IMR-90 (cell line): ENCODE measurements around the gene CST3. TPM values are rescaled to one million over a fixed set of nuclear protein-coding genes. Genes with fewer than 3 reads are reported as not detected.

Source experiments
- ATAC-seq: fragments of 200-7000 bp; cut with Tn5 transposase; 2 replicates; pipeline ENCODE4 v1.9.1; 2020; ENCODE audit warnings: low read depth, mild to moderate bottlenecking, moderate library complexity
- BruUV-seq: library from RNA; stranded (reverse); fragments of 400-500 nt; replicated peaks from 2 replicates; lab custom pipeline; 2021; lab: Mats Ljungman, UMichigan
- CTCF ChIA-PET: fragments of 300-600 bp; formaldehyde crosslinking; extraction: SDS; loops from one replicate; lab custom pipeline; 2021; ENCODE audit warnings: antibody characterized with exemption; lab: Yijun Ruan, JAX
- POLR2A ChIA-PET: fragments of 300-600 bp; sonication (Branson Sonifier 250); formaldehyde crosslinking; loops from one replicate; lab custom pipeline; 2022; ENCODE audit warnings: antibody characterized with exemption; ENCODE audit not compliant: unreplicated experiment; lab: Charles Lee
- DNase-seq: peaks from one replicate; pipeline ENCODE4 v3.0.0; 2013
- H2AFZ ChIP-seq: replicated peaks from 2 replicates; pipeline ENCODE3; 2013; ENCODE audit warnings: low read length, mild to moderate bottlenecking; ENCODE audit not compliant: poor library complexity
- H2AK5ac ChIP-seq: 2 replicates; pipeline ENCODE4 v1.6.1; 2013; ENCODE audit warnings: low read depth, low read length, inconsistent platforms
- H2AK9ac ChIP-seq: replicated peaks from 2 replicates; pipeline ENCODE3; 2013; ENCODE audit warnings: mild to moderate bottlenecking, low read depth, low read length, moderate library complexity; ENCODE audit not compliant: poor library complexity
- H2BK120ac ChIP-seq: 2 replicates; pipeline ENCODE4 v1.6.1; 2013; ENCODE audit warnings: low read depth, low read length, inconsistent platforms
- H2BK15ac ChIP-seq: 3 replicates; pipeline ENCODE4 v1.6.1; 2013; ENCODE audit warnings: low read depth, low read length, inconsistent platforms
- H2BK20ac ChIP-seq: 2 replicates; pipeline ENCODE4 v1.6.1; 2013; ENCODE audit warnings: low read depth, mild to moderate bottlenecking, inconsistent platforms, low read length, moderate library complexity
- H2BK5ac ChIP-seq: 2 replicates; pipeline ENCODE4 v1.6.1; 2013; ENCODE audit warnings: mild to moderate bottlenecking, low read depth, low read length, inconsistent platforms; ENCODE audit not compliant: poor library complexity, severe bottlenecking
- H3K14ac ChIP-seq: replicated peaks from 2 replicates; pipeline ENCODE4 v1.6.1; 2013; ENCODE audit warnings: low read depth, low read length, inconsistent platforms
- H3K18ac ChIP-seq: 2 replicates; pipeline ENCODE4 v1.6.1; 2013; ENCODE audit warnings: low read depth, low read length, control low read depth
- H3K23ac ChIP-seq: 2 replicates; pipeline ENCODE4 v1.6.1; 2013; ENCODE audit warnings: low read depth, low read length, inconsistent platforms
- H3K27ac ChIP-seq: 2 replicates; pipeline ENCODE4 v1.5.1; 2013; ENCODE audit warnings: mild to moderate bottlenecking, control low read depth, low read length; ENCODE audit not compliant: insufficient read depth
- H3K27me3 ChIP-seq: 2 replicates; pipeline ENCODE4 v1.6.1; 2013; ENCODE audit warnings: low read length; ENCODE audit not compliant: control insufficient read depth, insufficient read depth
- H3K36me3 ChIP-seq: 2 replicates; pipeline ENCODE4 v1.6.1; 2013; ENCODE audit warnings: low read length, mixed read lengths; ENCODE audit not compliant: control insufficient read depth, insufficient read depth
- H3K4ac ChIP-seq: 2 replicates; pipeline ENCODE4 v1.6.1; 2013; ENCODE audit warnings: low read depth, low read length, inconsistent platforms
- H3K4me1 ChIP-seq: 2 replicates; pipeline ENCODE4 v1.6.1; 2013; ENCODE audit warnings: low read length, mixed read lengths; ENCODE audit not compliant: control insufficient read depth, insufficient read depth
- H3K4me2 ChIP-seq: 2 replicates; pipeline ENCODE4 v1.6.1; 2013; ENCODE audit warnings: low read depth, mild to moderate bottlenecking, control low read depth, low read length, moderate library complexity
- H3K4me3 ChIP-seq: 2 replicates; pipeline ENCODE4 v1.5.1; 2013; ENCODE audit warnings: low read depth, mild to moderate bottlenecking, control low read depth, low read length, moderate library complexity; ENCODE audit not compliant: insufficient read depth
- H3K56ac ChIP-seq: 2 replicates; pipeline ENCODE4 v1.6.1; 2013; ENCODE audit warnings: low read length, inconsistent platforms; ENCODE audit not compliant: insufficient read depth; ENCODE audit errors: extremely low read depth
- H3K79me1 ChIP-seq, 2 experiments: 2 replicates each; pipeline ENCODE4 v1.6.1; 2013; ENCODE audit warnings: low read length in 2 of 2, inconsistent platforms in 1 of 2, low read depth in 1 of 2
- H3K9ac ChIP-seq: 2 replicates; pipeline ENCODE4 v1.6.1; 2013; ENCODE audit warnings: low read depth, low read length, control low read depth
- H3K9me1 ChIP-seq: 2 replicates; pipeline ENCODE4 v1.6.1; 2013; ENCODE audit warnings: low read length, inconsistent platforms; ENCODE audit not compliant: insufficient read depth
- H3K9me3 ChIP-seq: 2 replicates; pipeline ENCODE4 v1.6.1; 2013; ENCODE audit warnings: low read length; ENCODE audit not compliant: control insufficient read depth, insufficient read depth
- H4K20me1 ChIP-seq: 2 replicates; pipeline ENCODE4 v1.6.1; 2013; ENCODE audit warnings: low read length, inconsistent platforms; ENCODE audit not compliant: insufficient read depth
- H4K5ac ChIP-seq: 2 replicates; pipeline ENCODE4 v1.6.1; 2013; ENCODE audit warnings: mild to moderate bottlenecking, low read depth, low read length, control low read depth
- H4K8ac ChIP-seq, 2 experiments: 2 replicates each; pipeline ENCODE4 v1.6.1; 2013; ENCODE audit warnings: low read depth in 2 of 2, low read length in 2 of 2, control low read depth in 1 of 2, inconsistent platforms in 1 of 2
- H4K91ac ChIP-seq: 2 replicates; pipeline ENCODE4 v1.6.1; 2013; ENCODE audit warnings: low read depth, low read length, inconsistent platforms; ENCODE audit not compliant: insufficient read depth
- BHLHE40 ChIP-seq: fragments of 150-350 bp; IDR thresholded peaks from 2 replicates; pipeline ENCODE4 v1.6.1; 2016; ENCODE audit warnings: mild to moderate bottlenecking, low read depth, low read length
- CEBPB ChIP-seq: IDR thresholded peaks from 2 replicates; pipeline ENCODE4 v1.6.1; 2012; ENCODE audit warnings: low read depth, low read length, improper control_type of control experiment
- CHD1 ChIP-seq: IDR thresholded peaks from 2 replicates; pipeline ENCODE4 v1.6.1; 2012; ENCODE audit warnings: low read depth, low read length, improper control_type of control experiment
- CTCF ChIP-seq: conservative IDR thresholded peaks from 2 replicates; pipeline ENCODE4 v1.5.1; 2012; ENCODE audit warnings: mild to moderate bottlenecking, low read depth, low read length, improper control_type of control experiment
- ELK1 ChIP-seq: fragments of 150-350 bp; IDR thresholded peaks from 2 replicates; pipeline ENCODE4 v1.6.1; 2016; ENCODE audit warnings: low read depth, mild to moderate bottlenecking, low read length, moderate library complexity, borderline replicate concordance
- FOS ChIP-seq: fragments of 150-350 bp; IDR thresholded peaks from 2 replicates; pipeline ENCODE4 v1.6.1; 2016; ENCODE audit warnings: low read depth, low read length
- MAFK ChIP-seq: IDR thresholded peaks from 2 replicates; pipeline ENCODE4 v1.6.1; 2012; ENCODE audit warnings: low read depth, low read length, improper control_type of control experiment
- MAZ ChIP-seq: IDR thresholded peaks from 2 replicates; pipeline ENCODE4 v1.6.1; 2012; ENCODE audit warnings: low read depth, mild to moderate bottlenecking, low read length, improper control_type of control experiment, moderate library complexity, borderline replicate concordance
- MXI1 ChIP-seq: IDR thresholded peaks from 2 replicates; pipeline ENCODE4 v1.6.1; 2012; ENCODE audit warnings: low read depth, mild to moderate bottlenecking, low read length, moderate library complexity, borderline replicate concordance
- NFE2L2 ChIP-seq: fragments of 150-350 bp; IDR thresholded peaks from 2 replicates; pipeline ENCODE4 v1.6.1; 2016; ENCODE audit warnings: low read depth, mild to moderate bottlenecking, low read length
- POLR2A ChIP-seq: IDR thresholded peaks from 2 replicates; pipeline ENCODE4 v1.6.1; 2012; ENCODE audit warnings: mild to moderate bottlenecking, low read depth, low read length
- RAD21 ChIP-seq: IDR thresholded peaks from 2 replicates; pipeline ENCODE4 v1.6.1; 2012; ENCODE audit warnings: low read length, improper control_type of control experiment
- RCOR1 ChIP-seq: IDR thresholded peaks from 2 replicates; pipeline ENCODE4 v1.6.1; 2012; ENCODE audit warnings: mild to moderate bottlenecking, low read length, improper control_type of control experiment; ENCODE audit not compliant: insufficient replicate concordance
- RFX5 ChIP-seq: IDR thresholded peaks from 2 replicates; pipeline ENCODE4 v1.8.0; 2012; ENCODE audit warnings: low read depth, mild to moderate bottlenecking, low read length, moderate library complexity
- SMC3 ChIP-seq: fragments of 150-350 bp; IDR thresholded peaks from 2 replicates; pipeline ENCODE4 v1.6.1; 2016; ENCODE audit warnings: low read depth, mild to moderate bottlenecking, antibody characterized with exemption, low read length, moderate library complexity
- USF2 ChIP-seq: fragments of 150-350 bp; IDR thresholded peaks from 2 replicates; pipeline ENCODE4 v1.6.1; 2017; ENCODE audit warnings: mild to moderate bottlenecking, antibody characterized with exemption, low read length, low read depth
- WGBS, 2 experiments: methylation state at CpG; one replicate each; pipeline versions ENCODE4 v1.1.5 to v1.1.7; 2013; ENCODE audit warnings: missing lambda C conversion rate in 2 of 2; ENCODE audit not compliant: insufficient read length in 1 of 2; ENCODE audit errors: extremely low coverage in 2 of 2; 5-methylcytosine and 5-hydroxymethylcytosine counted together
- dilution Hi-C: fragments of 300-500 bp; cut with HindIII; formaldehyde crosslinking; loops from one replicate; pipeline ENCODE4 v1.14.3; 2018; ENCODE audit warnings: low sequenced_read_pairs; ENCODE audit not compliant: unreplicated experiment
- in situ Hi-C: fragments of 300-500 bp; cut with MboI; formaldehyde crosslinking; loops from 3 replicates; pipeline ENCODE4 v1.14.3; 2019; ENCODE audit warnings: low sequenced_read_pairs, inconsistent platforms, mixed read lengths
- intact Hi-C: fragments of 100-400 bp; cut with micrococcal nuclease; formaldehyde crosslinking; loops from 2 replicates; pipeline ENCODE4 v1.10.0; 2022
- polyA plus RNA-seq, 3 experiments: library from polyadenylated mRNA; depleted of rRNA; stranded (reverse); fragments of >200 nt; gene quantifications; 2 replicates each; pipeline ENCODE4 v1.2.3, GENCODE V29; 2012; ENCODE audit warnings: low replicate concordance in 1 of 3
- total RNA-seq: library from RNA; depleted of rRNA; stranded (reverse); fragments of >200 nt; gene quantifications from 2 replicates; pipeline ENCODE4 v1.2.3, GENCODE V29; 2012

CST3 gene
- total and polyA plus RNA-seq, 2 of the 4 experiments (the other 2 are of a cell fraction) = 26.0 to 471 TPM

GRCh38 chr20:23627501-23627900 is 10.3 kb downstream of the CST3 start:
- POLR2A ChIA-PET = no interaction called here
- WGBS, 2 experiments = no CpG with 5 or more reads among the region's 3 CpGs
- dilution Hi-C loops = no loop called here

More at GRCh38 chr20:23627501-23627900, 10.3 kb downstream of the CST3 start:
- ATAC-seq (no peak), DNase-seq (no peak)
- TF ChIP-seq MXI1 (no peak), MAFK (no peak), CEBPB (no peak), FOS (no peak), RCOR1 (no peak), NFE2L2 (no peak), BHLHE40 (no peak), POLR2A (no peak), ELK1 (no peak), USF2 (no peak), RFX5 (no peak), MAZ (no peak), SMC3 (no peak), CTCF (no peak), RAD21 (no peak), CHD1 (no peak)
- H3K18ac ChIP-seq = no peak overlapping the region
- H3K27me3 ChIP-seq = no peaks in the 10 kb centered on the region
- no peaks in the 10 kb centered on the region for H4K20me1 ChIP-seq
- intact Hi-C loops = no loop called here
- no TSS peak for BruUV-seq
- H4K8ac ChIP-seq = no peak overlapping the region
- CTCF ChIA-PET = no interaction called here
- no peak overlapping the region for H4K5ac ChIP-seq
- no peak overlapping the region for H3K56ac ChIP-seq
- H3K4me3 ChIP-seq = no peak overlapping the region
- H3K4me2 ChIP-seq = no peak overlapping the region
- no peak overlapping the region for H3K4ac ChIP-seq
- H2BK15ac ChIP-seq = no peak overlapping the region
- no peak overlapping the region for H3K14ac ChIP-seq
- in situ Hi-C loops = loop anchor here (25.0 kb wide), 2 partner anchors 1635 to 1785 kb away; partner anchors contain the start of gene GINS1
- H2BK5ac ChIP-seq = no peak overlapping the region
- H2BK20ac ChIP-seq = no peak overlapping the region
- no peaks in the 10 kb centered on the region for H3K79me1 ChIP-seq
- H3K23ac ChIP-seq = no peak overlapping the region
- no peak overlapping the region for H2AK9ac ChIP-seq
- no peak overlapping the region for H3K27ac ChIP-seq
- no peaks in the 10 kb centered on the region for H3K9me3 ChIP-seq
- H3K36me3 ChIP-seq = no peaks in the 10 kb centered on the region
- H3K9ac ChIP-seq = no peak overlapping the region
- no peak overlapping the region for H4K91ac ChIP-seq
- H2AK5ac ChIP-seq = no peak overlapping the region
- H3K9me1 ChIP-seq = no peaks in the 10 kb centered on the region; the same call in 1 of the 2 replicates
- peaks cover 1% of the 10 kb centered on the region; the same call in 1 of the 2 replicates for H3K4me1 ChIP-seq
- no peak overlapping the region for H2BK120ac ChIP-seq
- no peak overlapping the region for H2AFZ ChIP-seq
